Measurements from ENCODE around the gene POLR1D. TPM values are rescaled to one million over a fixed set of nuclear protein-coding genes. Genes with fewer than 3 reads are reported as not detected.

POLR1D gene
- total RNA-seq, 1 donor = 93.7 TPM

DNA sequence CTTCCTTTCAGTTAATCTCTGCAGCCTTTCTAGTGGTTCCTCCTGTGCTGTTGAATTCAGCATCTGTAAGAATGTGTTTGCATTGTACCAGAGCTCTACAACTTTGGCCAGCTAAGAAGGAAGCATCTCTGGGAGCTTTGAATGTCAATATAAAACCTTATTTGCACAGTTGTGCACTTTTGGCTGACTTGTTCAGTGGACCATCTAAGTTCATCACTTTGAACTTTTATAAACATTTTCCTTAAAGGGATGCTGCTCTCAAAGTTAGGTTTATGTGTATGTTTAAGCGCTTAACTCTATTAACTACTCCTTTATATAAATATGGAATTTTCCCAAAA, 15.6 kb downstream of the POLR1D start:
- no peak overlapping the region for H3K4me3 ChIP-seq (ENCODE audit: insufficient read depth, low read length)
- TF ChIP-seq CTCF (IDR thresholded peaks at IDR 0.05; ENCODE audit: extremely low read depth, low read depth, low read length) = no peak
- H3K4me2 ChIP-seq (ENCODE audit: insufficient read depth, low read length) = no peak overlapping the region

DNA sequence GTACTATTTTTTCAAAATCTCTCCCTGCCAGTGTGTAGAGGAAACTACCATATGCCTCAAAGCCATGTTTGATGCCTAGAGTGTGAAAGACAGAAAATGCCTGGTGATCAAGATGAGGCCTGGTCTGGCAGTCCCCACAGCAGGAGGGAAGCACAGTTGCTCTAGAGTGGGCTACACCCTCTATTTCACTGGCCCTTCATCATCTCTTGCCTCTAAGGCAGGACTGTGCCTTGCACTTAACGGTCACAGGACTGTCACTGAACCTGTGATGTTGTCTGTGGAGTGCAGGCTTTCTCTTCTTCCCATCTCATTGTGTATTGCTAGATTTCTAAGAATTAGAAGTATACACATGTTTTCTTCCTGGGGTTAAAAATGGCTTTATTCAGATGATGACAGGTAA, 16.3 kb downstream of the POLR1D start:
- DNase-seq (ENCODE audit: insufficient read length, low spot score, missing footprints) = no peak
- Histone ChIP-seq H2AFZ (ENCODE audit: low read length) (no peak overlapping the region), H3K9me3 (ENCODE audit: low read depth, low read length) (no peaks in the 10 kb centered on the region), H3K27ac (ENCODE audit: low read depth, low read length) (no peak overlapping the region), H3K4me3 (ENCODE audit: insufficient read depth, low read length) (no peak overlapping the region), H4K20me1 (ENCODE audit: insufficient read depth, low read length) (peaks cover 27% of the 10 kb centered on the region), H3K27me3 (ENCODE audit: insufficient read depth, low read length) (no peaks in the 10 kb centered on the region), H3K79me2 (ENCODE audit: insufficient read depth, low read length) (peaks cover 73% of the 10 kb centered on the region), H3K36me3 (ENCODE audit: insufficient read depth, low read length) (no peaks in the 10 kb centered on the region), H3K4me2 (ENCODE audit: insufficient read depth, low read length) (no peak overlapping the region), H3K4me1 (ENCODE audit: insufficient read depth, low read length) (peaks cover 3% of the 10 kb centered on the region)
- TF ChIP-seq CTCF (IDR thresholded peaks at IDR 0.05; ENCODE audit: extremely low read depth, low read depth, low read length) = no peak

More for the DNA sequence above, 15.6 kb downstream of the POLR1D start:
- Histone ChIP-seq H3K79me2 (ENCODE audit: insufficient read depth, low read length) (peaks cover 72% of the 10 kb centered on the region), H3K27me3 (ENCODE audit: insufficient read depth, low read length) (no peaks in the 10 kb centered on the region), H3K36me3 (ENCODE audit: insufficient read depth, low read length) (no peaks in the 10 kb centered on the region), H3K9me3 (ENCODE audit: low read depth, low read length) (no peaks in the 10 kb centered on the region), H2AFZ (ENCODE audit: low read length) (no peak overlapping the region), H4K20me1 (ENCODE audit: insufficient read depth, low read length) (peaks cover 26% of the 10 kb centered on the region), H3K4me1 (ENCODE audit: insufficient read depth, low read length) (peaks cover 3% of the 10 kb centered on the region), H3K27ac (ENCODE audit: low read depth, low read length) (no peak overlapping the region)
- DNase-seq (ENCODE audit: insufficient read length, low spot score, missing footprints) = no peak

- no peak for TF ChIP-seq CTCF (IDR thresholded peaks at IDR 0.05; ENCODE audit: extremely low read depth, low read depth, low read length)
- Histone ChIP-seq H4K20me1 (ENCODE audit: insufficient read depth, low read length) (peaks cover 28% of the 10 kb centered on the region), H3K79me2 (ENCODE audit: insufficient read depth, low read length) (peaks cover 72% of the 10 kb centered on the region)
These were observed 16.8 kb downstream of the POLR1D start for GRCh38 chr13:27638521-27638920.

DNA sequence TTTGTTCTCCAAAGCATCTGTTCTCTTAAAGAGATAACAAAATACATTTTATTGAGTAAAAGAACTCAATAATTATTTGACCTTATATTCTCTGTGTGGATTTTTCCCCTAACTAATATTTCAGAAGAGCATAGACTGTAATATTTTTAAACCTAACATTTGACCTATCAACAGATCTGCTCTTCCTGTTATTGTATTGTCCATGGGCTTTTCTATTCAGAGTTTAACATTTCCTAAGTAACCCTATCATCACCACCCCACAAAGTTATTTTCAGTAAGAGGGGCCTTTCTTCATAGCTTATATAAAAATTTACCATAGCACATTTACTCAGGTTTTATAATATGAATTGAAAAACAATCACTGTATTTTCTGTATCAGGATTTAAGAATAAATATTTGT, 17.5 kb downstream of the POLR1D start:
- Histone ChIP-seq H3K27me3 (ENCODE audit: insufficient read depth, low read length) (no peaks in the 10 kb centered on the region), H3K79me2 (ENCODE audit: insufficient read depth, low read length) (peaks cover 70% of the 10 kb centered on the region), H3K36me3 (ENCODE audit: insufficient read depth, low read length) (no peaks in the 10 kb centered on the region), H2AFZ (ENCODE audit: low read length) (no peak overlapping the region), H3K4me1 (ENCODE audit: insufficient read depth, low read length) (peaks cover 9% of the 10 kb centered on the region), H3K4me2 (ENCODE audit: insufficient read depth, low read length) (no peak overlapping the region), H4K20me1 (ENCODE audit: insufficient read depth, low read length) (peaks cover 24% of the 10 kb centered on the region), H3K27ac (ENCODE audit: low read depth, low read length) (no peak overlapping the region), H3K9me3 (ENCODE audit: low read depth, low read length) (no peaks in the 10 kb centered on the region), H3K4me3 (ENCODE audit: insufficient read depth, low read length) (no peak overlapping the region)
- DNase-seq (ENCODE audit: insufficient read length, low spot score, missing footprints) = no peak
- no peak for TF ChIP-seq CTCF (IDR thresholded peaks at IDR 0.05; ENCODE audit: extremely low read depth, low read depth, low read length)

More at GRCh38 chr13:27638521-27638920, 16.8 kb downstream of the POLR1D start:
- H3K36me3 ChIP-seq (ENCODE audit: insufficient read depth, low read length) = no peaks in the 10 kb centered on the region
- no peaks in the 10 kb centered on the region for H3K27me3 ChIP-seq (ENCODE audit: insufficient read depth, low read length)
- H3K4me1 ChIP-seq (ENCODE audit: insufficient read depth, low read length) = peaks cover 3% of the 10 kb centered on the region
- H2AFZ ChIP-seq (ENCODE audit: low read length) = no peak overlapping the region
- H3K27ac ChIP-seq (ENCODE audit: low read depth, low read length) = no peak overlapping the region
- DNase-seq (ENCODE audit: insufficient read length, low spot score, missing footprints) = no peak
- H3K4me3 ChIP-seq (ENCODE audit: insufficient read depth, low read length) = no peak overlapping the region
- H3K9me3 ChIP-seq (ENCODE audit: low read depth, low read length) = no peaks in the 10 kb centered on the region
- H3K4me2 ChIP-seq (ENCODE audit: insufficient read depth, low read length) = no peak overlapping the region
